ENCODE measurements around the gene RARB.

Gene RARB

GRCh38 chr3:25433106-25433505 lies 5.0 kb downstream of the RARB start:
- no peak for TF ChIP-seq CTCF (IDR thresholded peaks at IDR 0.05; ENCODE audit: borderline replicate concordance, insufficient read depth, low read depth, low read length)
- H3K4me3 ChIP-seq (ENCODE audit: low read depth, low read length), result no peak overlapping the region

- H3K4me3 ChIP-seq (ENCODE audit: low read depth, low read length), result no peak overlapping the region
- TF ChIP-seq CTCF (IDR thresholded peaks at IDR 0.05; ENCODE audit: borderline replicate concordance, insufficient read depth, low read depth, low read length), result no peak
Observed at GRCh38 chr3:25433868-25434267, 5.8 kb downstream of the RARB start.

GRCh38 chr3:25437953-25438352 lies 9.9 kb downstream of the RARB start:
- no peak overlapping the region for H3K4me3 ChIP-seq (ENCODE audit: low read depth, low read length)
- TF ChIP-seq CTCF (IDR thresholded peaks at IDR 0.05; ENCODE audit: borderline replicate concordance, insufficient read depth, low read depth, low read length), result no peak

- no peak for TF ChIP-seq CTCF (IDR thresholded peaks at IDR 0.05; ENCODE audit: borderline replicate concordance, insufficient read depth, low read depth, low read length)
Observed at GRCh38 chr3:25438791-25439555, 10.9 kb downstream of the RARB start.

GRCh38 chr3:25441234-25441856 lies 13.3 kb downstream of the RARB start:
- peak; percentile 80 for TF ChIP-seq CTCF (IDR thresholded peaks at IDR 0.05; ENCODE audit: borderline replicate concordance, insufficient read depth, low read depth, low read length)
- no peak overlapping the region for H3K4me3 ChIP-seq (ENCODE audit: low read depth, low read length)

More at GRCh38 chr3:25438791-25439555, 10.9 kb downstream of the RARB start:
- no peak overlapping the region for H3K4me3 ChIP-seq (ENCODE audit: low read depth, low read length)

GRCh38 chr3:25442486-25442885 lies 14.4 kb downstream of the RARB start:
- TF ChIP-seq CTCF (IDR thresholded peaks at IDR 0.05; ENCODE audit: borderline replicate concordance, insufficient read depth, low read depth, low read length), result no peak

GRCh38 chr3:25444273-25444672 lies 16.2 kb downstream of the RARB start:
- TF ChIP-seq CTCF (IDR thresholded peaks at IDR 0.05; ENCODE audit: borderline replicate concordance, insufficient read depth, low read depth, low read length), result no peak
- no peak overlapping the region for H3K4me3 ChIP-seq (ENCODE audit: low read depth, low read length)

More at GRCh38 chr3:25442486-25442885, 14.4 kb downstream of the RARB start:
- no peak overlapping the region for H3K4me3 ChIP-seq (ENCODE audit: low read depth, low read length)

Measured in GM12875 (cell line).